GM21390 (cell line): ENCODE measurements around the gene DDX10.

ENCODE experiments used
- ATAC-seq: cut with Tn5 transposase; IDR thresholded peaks from one replicate; pipeline ENCODE4 v1.9.1; 2021; ENCODE audit not compliant: unreplicated experiment

Gene DDX10

GRCh38 chr11:108897071-108897481, 232.2 kb downstream of the DDX10 start:
- ATAC-seq: no peak

- no peak for ATAC-seq
These were observed 233.0 kb downstream of the DDX10 start for GRCh38 chr11:108897916-108898315.

GRCh38 chr11:108901359-108901758, 236.5 kb downstream of the DDX10 start:
- ATAC-seq: no peak

GRCh38 chr11:108902027-108902469, 237.2 kb downstream of the DDX10 start:
- no peak for ATAC-seq

- no peak for ATAC-seq
These were observed 239.6 kb downstream of the DDX10 start for GRCh38 chr11:108904480-108904879.

- no peak for ATAC-seq
These were observed 241.5 kb downstream of the DDX10 start for GRCh38 chr11:108906329-108906728.

- no peak for ATAC-seq
These were observed 242.0 kb downstream of the DDX10 start for GRCh38 chr11:108906826-108907225.

- no peak for ATAC-seq
These were observed 244.2 kb downstream of the DDX10 start for GRCh38 chr11:108909041-108909440.

DNA sequence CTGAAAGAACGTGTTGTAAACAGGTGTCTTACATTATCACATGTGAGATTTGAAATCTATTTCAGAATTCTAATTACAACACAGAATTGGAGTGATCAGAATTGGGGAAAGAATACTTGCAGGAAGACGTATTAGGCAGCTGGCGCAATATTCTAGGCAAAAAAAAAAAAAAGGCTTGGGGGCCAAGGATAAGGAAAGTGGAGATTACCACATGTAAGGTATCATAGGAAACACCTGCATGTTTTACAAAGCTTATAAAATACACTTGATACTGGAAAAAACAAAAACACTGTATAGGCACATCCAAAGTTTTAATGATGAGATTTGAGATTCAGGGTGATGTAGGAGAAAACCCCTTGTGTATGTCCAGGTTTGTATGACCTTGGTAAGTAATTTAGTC, 245.1 kb downstream of the DDX10 start:
- no peak for ATAC-seq

DNA sequence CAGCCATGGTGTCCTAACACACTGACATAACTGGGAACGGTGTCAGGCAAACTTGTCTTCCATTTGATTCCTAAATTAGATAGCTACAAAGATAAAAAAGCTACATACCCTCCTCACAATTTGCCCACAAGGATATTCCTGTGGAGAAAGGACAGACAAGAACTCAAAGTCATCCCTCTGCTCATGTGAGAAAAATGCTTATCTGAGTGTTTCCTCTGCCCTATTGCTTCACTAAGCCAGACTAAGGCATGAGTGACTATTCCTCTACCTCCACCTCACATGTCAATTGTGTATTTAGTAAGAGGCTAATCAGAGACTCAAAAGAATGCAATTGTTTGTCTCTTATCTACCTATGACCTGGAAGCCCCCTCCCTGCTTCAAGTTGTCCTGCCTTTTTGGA, 247.7 kb downstream of the DDX10 start:
- no peak for ATAC-seq

- ATAC-seq: no peak
These were observed 248.3 kb downstream of the DDX10 start for GRCh38 chr11:108913204-108913603.

GRCh38 chr11:108914211-108914610, 249.3 kb downstream of the DDX10 start:
- no peak for ATAC-seq

DNA sequence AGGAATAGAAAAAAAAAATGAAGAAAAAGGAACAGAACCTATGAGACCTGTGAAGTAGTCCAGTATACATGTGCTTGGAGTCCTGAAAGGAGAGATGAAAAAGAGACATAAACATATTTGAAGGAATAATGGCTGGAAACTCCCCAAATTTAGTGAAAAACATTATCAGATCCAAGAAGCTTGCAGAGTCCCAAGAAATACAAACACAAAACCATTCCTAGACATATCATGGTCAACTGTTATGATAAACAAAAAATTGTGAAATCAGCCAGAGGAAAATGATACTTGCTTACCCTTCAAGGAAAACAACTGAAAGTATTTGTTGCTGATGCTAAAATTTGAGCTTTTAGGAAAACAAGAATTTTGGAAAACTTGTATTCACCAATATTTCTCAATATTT, 250.1 kb downstream of the DDX10 start:
- ATAC-seq: no peak

- ATAC-seq: no peak
These were observed 250.8 kb downstream of the DDX10 start for GRCh38 chr11:108915666-108916065.

- ATAC-seq: no peak
These were observed 251.4 kb downstream of the DDX10 start for GRCh38 chr11:108916290-108916689.

DNA sequence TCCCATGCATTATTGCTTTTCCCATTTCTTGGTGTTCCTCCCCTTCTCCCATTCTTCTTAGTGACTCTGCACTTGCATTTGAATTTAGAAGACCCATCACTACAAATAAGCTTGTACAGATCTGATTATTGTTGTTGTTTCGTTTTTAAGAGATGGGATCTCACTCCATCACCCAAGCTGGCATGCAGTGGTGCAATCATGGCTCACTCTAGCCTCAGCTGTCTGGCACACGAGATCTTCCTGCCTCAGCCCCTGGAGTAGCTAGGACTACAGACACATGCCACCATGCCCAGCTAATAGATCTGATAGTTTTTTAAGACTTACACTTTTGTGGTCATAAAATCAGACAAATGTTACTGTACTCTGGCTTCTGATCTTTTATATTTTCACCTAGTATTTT, 252.1 kb downstream of the DDX10 start:
- ATAC-seq: no peak

DNA sequence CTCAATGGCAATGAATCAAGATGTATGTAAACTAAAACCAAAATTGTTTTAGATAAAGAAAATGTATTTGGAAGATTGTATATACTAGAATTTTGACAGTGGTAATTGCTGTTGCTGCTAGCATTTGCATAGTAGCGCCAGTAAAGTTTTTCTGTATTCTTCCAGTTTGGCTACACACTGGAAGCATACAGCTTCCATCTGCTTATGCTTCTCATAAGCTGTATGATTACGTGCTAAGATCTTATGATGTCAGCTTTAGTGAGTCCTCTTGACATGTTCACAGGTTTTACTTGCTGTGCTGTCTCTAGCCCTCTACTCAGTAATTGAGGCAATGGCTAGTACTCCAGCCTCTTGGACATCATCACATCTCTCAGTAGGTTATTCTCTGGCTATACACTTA, 256.3 kb downstream of the DDX10 start:
- no peak for ATAC-seq

DNA sequence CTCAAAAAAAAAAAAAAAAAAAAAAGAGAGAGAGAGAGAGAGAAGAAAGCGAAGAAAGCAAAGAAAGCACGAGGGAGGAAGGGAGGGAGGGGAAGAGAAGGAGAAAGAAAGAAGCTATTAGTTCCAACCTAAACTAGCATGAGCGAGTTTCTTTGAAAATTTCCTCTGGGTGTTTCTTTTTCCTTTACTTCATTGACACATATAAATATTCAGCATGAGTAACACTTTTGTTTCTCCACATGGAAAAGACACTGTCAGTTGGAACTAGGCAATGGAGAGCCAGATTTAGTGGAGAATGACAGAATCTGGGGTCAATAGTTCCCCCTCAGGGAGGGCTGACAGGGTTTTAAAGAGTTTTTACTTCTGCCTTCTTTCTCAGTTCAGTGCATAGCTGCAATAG, 257.4 kb downstream of the DDX10 start:
- no peak for ATAC-seq

DNA sequence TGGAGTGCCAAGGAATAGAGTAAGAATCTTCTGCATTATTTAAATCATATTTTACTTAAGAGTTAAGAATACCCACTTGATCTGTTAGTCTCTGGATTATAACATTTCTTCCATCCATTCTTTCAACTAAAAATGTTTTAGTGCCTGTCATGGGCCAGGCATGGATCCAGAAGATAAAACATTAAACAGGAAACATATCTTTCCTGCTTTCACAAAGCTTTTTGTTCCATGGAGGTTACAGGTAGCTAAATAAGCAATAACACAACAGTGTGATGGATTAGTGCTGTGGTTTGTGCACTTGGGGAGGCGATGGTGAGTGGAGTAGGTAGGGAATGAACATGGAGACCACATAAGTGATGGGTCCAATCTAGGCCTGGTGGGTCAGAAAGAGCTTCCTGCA, 258.5 kb downstream of the DDX10 start:
- no peak for ATAC-seq

GRCh38 chr11:108926171-108926840, 261.4 kb downstream of the DDX10 start:
- no peak for ATAC-seq

DNA sequence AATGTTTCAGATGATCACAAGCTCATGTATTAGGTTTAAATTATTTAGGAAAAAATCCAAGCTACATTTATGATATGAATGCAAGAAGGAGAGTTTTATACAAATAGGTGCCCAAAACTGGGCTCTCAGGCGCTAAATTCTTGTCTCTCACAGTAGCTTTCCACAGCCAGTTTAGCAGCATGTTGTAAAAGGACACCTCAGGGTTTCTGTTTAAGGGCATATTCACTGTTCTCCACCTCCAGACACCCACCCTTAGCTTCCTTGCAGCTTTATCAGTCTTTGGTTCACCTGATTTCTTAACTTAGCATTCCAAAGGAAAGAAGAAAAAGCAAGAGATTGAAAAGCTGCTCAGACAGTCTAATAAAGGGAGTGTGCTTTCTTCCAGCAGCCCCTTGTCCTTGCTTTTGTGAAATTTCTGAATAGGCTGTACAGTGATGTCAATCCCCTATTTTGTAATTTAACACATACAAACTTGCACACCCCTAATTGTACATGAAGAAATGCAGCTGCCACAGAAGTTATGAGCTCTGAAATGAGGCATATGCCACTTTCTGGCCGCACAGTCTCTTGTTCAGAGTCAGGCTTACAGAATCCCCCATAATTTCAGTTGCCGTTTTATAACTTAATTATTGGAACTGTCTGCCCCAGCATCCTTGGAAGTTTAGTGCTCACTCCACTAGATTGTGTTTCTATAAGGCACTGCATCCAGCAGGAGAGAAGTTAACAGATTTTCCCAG, 262.1 kb downstream of the DDX10 start:
- ATAC-seq: no peak

DNA sequence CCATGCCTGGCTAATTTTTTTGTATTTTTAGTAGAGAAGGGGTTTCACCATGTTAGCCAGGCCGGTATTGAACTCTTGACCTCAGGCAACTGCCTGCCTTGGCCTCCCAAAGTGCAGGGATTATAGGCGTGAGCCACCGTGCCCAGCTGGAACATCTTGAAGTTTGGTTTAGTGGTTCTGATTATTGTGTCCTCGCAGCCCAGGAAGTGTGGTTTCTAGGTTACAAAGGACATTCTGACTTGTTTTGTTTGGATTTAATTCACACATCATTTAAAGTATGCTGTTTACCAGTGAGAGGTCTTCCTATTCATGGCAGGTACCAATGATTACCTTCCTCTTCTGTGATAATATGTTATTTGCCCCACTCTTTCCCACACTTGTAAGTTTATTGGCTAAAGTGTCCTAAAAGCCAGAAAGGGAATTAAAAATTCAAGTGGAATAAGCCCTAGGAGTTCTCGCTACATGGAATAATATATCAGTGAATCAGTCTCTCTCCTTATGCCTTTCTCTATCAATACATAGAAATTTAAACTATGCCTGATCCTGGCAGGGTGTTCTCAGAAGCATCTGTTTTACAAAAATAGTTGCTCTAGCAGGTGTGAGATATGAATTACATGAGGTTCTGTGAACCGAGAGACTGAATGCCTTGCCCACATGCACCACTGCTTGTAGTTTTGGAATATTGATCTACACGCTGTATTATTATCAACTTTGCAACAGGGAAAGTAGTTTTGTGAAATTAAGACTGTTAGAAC, 263.1 kb downstream of the DDX10 start:
- no peak for ATAC-seq
